Progenitor cell of endocrine pancreas (in vitro differentiated cells): Measurements from ENCODE around the gene PLEKHG4. TPM values are rescaled to one million over a fixed set of nuclear protein-coding genes. Genes with fewer than 3 reads are reported as not detected.

Source experiments
- DNase-seq: peaks from one replicate; pipeline ENCODE4 v3.0.0; 2021; ENCODE audit warnings: low spot score; ENCODE audit not compliant: unreplicated experiment
- H3K27ac Mint-ChIP-seq: 2 replicates; pipeline ENCODE4 v1.8.0; 2021; ENCODE audit warnings: mild to moderate bottlenecking, moderate library complexity, mixed read lengths
- H3K27me3 Mint-ChIP-seq: 2 replicates; pipeline ENCODE4 v1.8.0; 2021; ENCODE audit warnings: mixed read lengths
- H3K36me3 Mint-ChIP-seq: 2 replicates; pipeline ENCODE4 v1.8.0; 2022; ENCODE audit warnings: mixed read lengths; ENCODE audit not compliant: insufficient read depth
- H3K4me1 Mint-ChIP-seq: 2 replicates; pipeline ENCODE4 v1.8.0; 2021; ENCODE audit warnings: low read depth, mixed read lengths
- H3K4me3 Mint-ChIP-seq: 2 replicates; pipeline ENCODE4 v1.8.0; 2021; ENCODE audit warnings: low read depth, mild to moderate bottlenecking, moderate library complexity, mixed read lengths
- H3K9me3 Mint-ChIP-seq: 2 replicates; pipeline ENCODE4 v1.8.0; 2021; ENCODE audit warnings: low read depth, mixed read lengths
- total RNA-seq: library from RNA; stranded (reverse); gene quantifications from 2 replicates; pipeline ENCODE4 v1.2.1, GENCODE V29; 2021
- TF ChIP-seq, protein P1 (sequence below): fragments of 200-600 bp; sonication (generic); IDR thresholded peaks from one replicate; pipeline ENCODE4 v1.5.0; 2021; ENCODE audit warnings: antibody characterized with exemption, mild to moderate bottlenecking; ENCODE audit not compliant: unreplicated experiment

PLEKHG4 gene
- total RNA-seq, 1 donor from 2014 or later: 3.3 TPM

DNA sequence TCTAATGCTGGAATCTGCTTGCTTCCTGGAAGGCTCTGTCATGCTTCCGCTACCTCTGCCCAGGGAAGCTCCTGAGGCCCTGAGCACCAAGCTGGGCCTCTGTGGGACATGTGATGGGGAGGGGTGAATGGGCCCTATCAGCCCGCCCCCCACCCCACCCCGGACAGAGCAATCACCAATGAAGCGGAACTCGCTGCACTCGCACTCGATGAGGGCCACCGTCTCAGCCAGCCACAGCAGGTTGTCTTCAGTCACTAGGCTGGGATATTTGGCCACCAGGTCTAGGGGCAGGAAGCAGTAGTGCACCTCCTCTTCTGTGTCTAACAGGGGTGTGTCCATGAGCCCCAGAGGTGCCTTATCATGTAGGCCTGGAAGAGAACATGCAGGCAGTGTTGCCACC, 23.6 kb downstream of the PLEKHG4 start:
- Mint-ChIP-seq H3K36me3 (no peaks in the 10 kb centered on the region), H3K4me3 (no peak overlapping the region), H3K4me1 (no peaks in the 10 kb centered on the region), H3K27me3 (peaks cover 17% of the 10 kb centered on the region), H3K9me3 (peaks cover 4% of the 10 kb centered on the region), H3K27ac (no peak overlapping the region)
- TF ChIP-seq, protein P1, sequence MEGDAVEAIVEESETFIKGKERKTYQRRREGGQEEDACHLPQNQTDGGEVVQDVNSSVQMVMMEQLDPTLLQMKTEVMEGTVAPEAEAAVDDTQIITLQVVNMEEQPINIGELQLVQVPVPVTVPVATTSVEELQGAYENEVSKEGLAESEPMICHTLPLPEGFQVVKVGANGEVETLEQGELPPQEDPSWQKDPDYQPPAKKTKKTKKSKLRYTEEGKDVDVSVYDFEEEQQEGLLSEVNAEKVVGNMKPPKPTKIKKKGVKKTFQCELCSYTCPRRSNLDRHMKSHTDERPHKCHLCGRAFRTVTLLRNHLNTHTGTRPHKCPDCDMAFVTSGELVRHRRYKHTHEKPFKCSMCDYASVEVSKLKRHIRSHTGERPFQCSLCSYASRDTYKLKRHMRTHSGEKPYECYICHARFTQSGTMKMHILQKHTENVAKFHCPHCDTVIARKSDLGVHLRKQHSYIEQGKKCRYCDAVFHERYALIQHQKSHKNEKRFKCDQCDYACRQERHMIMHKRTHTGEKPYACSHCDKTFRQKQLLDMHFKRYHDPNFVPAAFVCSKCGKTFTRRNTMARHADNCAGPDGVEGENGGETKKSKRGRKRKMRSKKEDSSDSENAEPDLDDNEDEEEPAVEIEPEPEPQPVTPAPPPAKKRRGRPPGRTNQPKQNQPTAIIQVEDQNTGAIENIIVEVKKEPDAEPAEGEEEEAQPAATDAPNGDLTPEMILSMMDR: no peak
- DNase-seq: no peak

DNA sequence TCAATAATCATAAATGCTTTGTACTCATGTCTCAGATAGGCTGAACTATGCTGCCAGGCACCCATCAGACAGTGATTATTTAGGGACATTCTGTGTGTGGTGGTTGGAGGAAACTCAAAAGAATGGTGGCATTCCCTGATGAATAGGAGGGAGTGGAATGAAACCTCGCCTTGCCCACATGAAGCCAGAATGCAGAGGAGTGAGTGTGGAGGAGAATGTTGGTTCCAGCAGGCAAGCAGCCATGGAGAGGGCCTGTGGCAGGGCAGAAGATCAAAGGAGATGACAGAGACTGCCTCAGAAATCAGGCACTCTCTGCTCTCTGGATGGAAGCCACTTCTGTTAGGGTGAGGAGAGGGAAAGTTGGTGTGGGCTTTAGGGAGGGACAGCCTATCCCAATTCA, 24.7 kb downstream of the PLEKHG4 start:
- H3K27me3 Mint-ChIP-seq: peaks cover 18% of the 10 kb centered on the region
- H3K27ac Mint-ChIP-seq: no peak overlapping the region
- no peak for DNase-seq
- TF ChIP-seq, protein P1: no peak
- H3K4me1 Mint-ChIP-seq: no peaks in the 10 kb centered on the region
- H3K9me3 Mint-ChIP-seq: peaks cover 4% of the 10 kb centered on the region
- H3K36me3 Mint-ChIP-seq: no peaks in the 10 kb centered on the region
- no peak overlapping the region for H3K4me3 Mint-ChIP-seq

DNA sequence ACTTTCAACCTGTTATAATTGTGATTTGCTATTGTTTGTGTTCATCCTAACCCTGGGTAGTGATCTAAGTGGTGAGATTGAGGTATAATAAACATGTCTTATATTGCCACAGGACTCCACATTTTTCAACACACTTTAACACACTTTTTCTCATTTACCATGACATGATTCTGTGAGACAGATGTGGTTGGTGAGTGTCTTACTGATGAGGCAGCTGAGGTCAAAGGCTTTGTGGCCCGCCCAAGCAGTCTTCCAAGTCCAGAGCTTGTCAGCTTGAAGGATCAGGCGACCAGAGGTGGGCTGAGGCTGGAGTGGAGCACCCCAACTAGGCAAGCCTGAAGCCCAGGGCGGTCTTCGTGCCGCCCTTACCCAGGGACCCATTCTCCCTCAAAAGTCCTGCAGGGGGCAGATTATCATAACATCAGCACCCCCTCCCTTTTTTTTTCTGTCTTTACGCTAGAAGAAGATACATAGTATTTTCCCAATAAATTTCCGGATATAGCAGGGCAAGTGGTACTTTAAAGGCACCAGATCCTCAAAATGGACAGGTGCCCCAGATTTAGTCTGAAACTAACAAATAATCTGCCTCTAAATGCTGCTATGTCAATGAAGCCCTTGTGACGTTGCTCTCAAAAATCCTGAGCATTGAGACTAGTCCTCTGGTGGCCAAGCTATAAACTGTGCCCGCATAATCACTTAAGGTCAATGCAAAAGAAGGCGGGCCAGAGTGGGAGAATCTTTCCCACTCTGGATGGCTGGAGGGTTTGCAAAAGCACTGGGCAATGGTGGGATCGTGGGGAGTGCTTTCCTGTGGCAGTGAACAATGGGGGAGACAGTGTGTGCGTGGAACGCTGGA, 26.1 kb downstream of the PLEKHG4 start:
- peaks cover 4% of the 10 kb centered on the region for H3K9me3 Mint-ChIP-seq
- TF ChIP-seq, protein P1: no peak
- no peak for DNase-seq
- no peaks in the 10 kb centered on the region for H3K4me1 Mint-ChIP-seq
- peaks cover 24% of the 10 kb centered on the region for H3K27me3 Mint-ChIP-seq
- no peak overlapping the region for H3K4me3 Mint-ChIP-seq
- H3K27ac Mint-ChIP-seq: no peak overlapping the region
- no peaks in the 10 kb centered on the region for H3K36me3 Mint-ChIP-seq

DNA sequence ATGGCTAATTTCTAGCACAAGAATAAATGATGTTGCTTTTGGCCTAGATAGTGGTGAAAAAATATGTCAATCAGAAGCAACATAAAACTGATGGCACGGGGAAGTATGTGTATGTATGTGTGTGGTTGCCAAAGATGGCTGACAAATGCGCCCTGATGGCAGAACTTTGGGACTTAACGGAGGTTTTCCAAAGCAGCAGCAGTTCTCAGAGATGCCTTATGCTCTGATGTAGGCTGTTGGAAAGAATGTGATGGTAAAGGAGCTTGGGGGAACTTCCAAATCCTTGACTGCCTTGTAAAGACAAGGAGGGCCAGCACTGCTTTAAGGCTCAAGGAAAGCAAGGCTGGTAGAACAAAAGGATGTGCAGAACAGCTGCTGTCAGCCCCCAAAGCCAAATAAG, 31.2 kb downstream of the PLEKHG4 start:
- Mint-ChIP-seq H3K27ac (no peak overlapping the region), H3K4me1 (peaks cover 5% of the 10 kb centered on the region), H3K4me3 (no peak overlapping the region), H3K9me3 (peaks cover 4% of the 10 kb centered on the region), H3K36me3 (no peaks in the 10 kb centered on the region), H3K27me3 (peaks cover 19% of the 10 kb centered on the region)
- TF ChIP-seq, protein P1: no peak
- DNase-seq: no peak

DNA sequence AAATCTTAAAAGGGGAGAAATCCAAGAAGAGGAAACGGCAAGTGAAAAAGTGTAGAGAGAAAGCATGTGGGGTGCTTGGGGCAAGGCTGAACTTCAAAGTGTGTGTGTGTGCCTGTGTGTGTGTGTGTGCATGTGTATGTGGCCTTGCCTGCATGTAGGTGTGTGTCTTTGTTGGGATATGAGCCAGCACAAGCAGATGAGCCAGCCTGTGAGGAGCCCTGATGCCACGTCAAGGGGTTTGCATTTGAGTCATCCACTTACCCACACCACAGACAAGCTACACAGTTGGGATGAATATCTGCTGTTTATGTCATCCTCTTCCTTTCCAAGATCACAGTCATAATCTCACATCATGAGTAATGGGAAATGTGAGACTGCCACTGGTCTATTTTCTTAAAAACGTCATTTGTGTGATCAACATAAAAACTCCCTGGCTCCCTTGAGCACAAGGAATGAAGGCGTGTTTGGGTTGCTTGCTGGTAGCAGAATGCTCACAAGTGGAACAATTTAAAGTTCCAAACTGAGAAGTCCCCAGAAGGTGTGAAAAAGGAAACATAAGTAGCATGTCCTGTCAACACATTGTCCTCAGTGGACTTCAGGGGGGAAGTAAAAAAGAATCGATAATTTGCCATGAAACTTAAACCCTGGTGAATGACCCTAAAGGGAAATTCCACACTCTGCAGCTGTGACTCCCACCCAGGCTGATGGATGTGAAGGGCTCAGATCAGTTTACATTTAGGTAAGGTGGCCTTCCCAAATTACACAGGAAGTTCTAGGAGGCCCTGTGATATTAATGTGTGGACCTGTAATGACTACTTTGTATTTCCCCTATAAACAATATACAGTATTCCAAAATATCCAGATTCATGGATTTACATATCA, 32.5 kb downstream of the PLEKHG4 start:
- no peak for DNase-seq
- H3K36me3 Mint-ChIP-seq: no peaks in the 10 kb centered on the region
- peaks cover 10% of the 10 kb centered on the region for H3K27me3 Mint-ChIP-seq
- no peak overlapping the region for H3K4me3 Mint-ChIP-seq
- no peak overlapping the region for H3K27ac Mint-ChIP-seq
- TF ChIP-seq, protein P1: no peak
- H3K4me1 Mint-ChIP-seq: peaks cover 5% of the 10 kb centered on the region
- no peaks in the 10 kb centered on the region for H3K9me3 Mint-ChIP-seq
